Endothelial cell of umbilical vein (primary cell): ENCODE data around the gene RNF40. TPM values are rescaled to one million over a fixed set of nuclear protein-coding genes. Genes with fewer than 3 reads are reported as not detected.

ENCODE experiments used
- BruUV-seq: library from RNA; stranded (reverse); fragments of 400-500 nt; replicated peaks from 2 replicates; lab custom pipeline; 2021; lab: Mats Ljungman, UMichigan
- CTCF ChIA-PET: fragments of 300-600, 350-600 bp; sonication (Branson Sonifier 250); formaldehyde crosslinking; loops from one replicate; lab custom pipeline; 2021; ENCODE audit warnings: antibody characterized with exemption, inconsistent platforms; lab: Charles Lee
- POLR2A ChIA-PET: fragments of 300-600, 350-600 bp; sonication (Branson Sonifier 250); formaldehyde crosslinking; loops from one replicate; lab custom pipeline; 2021; ENCODE audit warnings: antibody characterized with exemption, inconsistent platforms; lab: Charles Lee
- DNase-seq: peaks from one replicate; pipeline ENCODE4 v3.0.0-alpha.2; 2011; ENCODE audit warnings: low read depth, low spot score
- FAIRE-seq: peaks from 2 replicates; lab custom pipeline; 2011; peaks lifted over from hg19 to GRCh38; lab: Jason Lieb, UNC
- H2AFZ ChIP-seq: 2 replicates; pipeline ENCODE4 v1.6.0; 2012; ENCODE audit warnings: low read depth, low read length, control low read depth, inconsistent platforms
- H3K27ac ChIP-seq: 2 replicates; pipeline ENCODE4 v1.5.1; 2011; ENCODE audit warnings: low read depth, mild to moderate bottlenecking, control low read depth, low read length, moderate library complexity; ENCODE audit not compliant: insufficient read depth
- H3K27me3 ChIP-seq, 2 experiments: 2 replicates each; pipeline versions ENCODE4 v1.6.0 to v1.6.1; 2011; ENCODE audit warnings: low read length in 2 of 2, mixed read lengths in 1 of 2; ENCODE audit not compliant: control insufficient read depth in 2 of 2, insufficient read depth in 2 of 2
- H3K36me3 ChIP-seq, 2 experiments: 2 replicates in 1 of 2; 3 replicates in 1 of 2; pipeline ENCODE4 v1.5.1; 2011; ENCODE audit warnings: low read length in 2 of 2, mild to moderate bottlenecking in 1 of 2, moderate library complexity in 1 of 2; ENCODE audit not compliant: control insufficient read depth in 2 of 2, insufficient read depth in 2 of 2; ENCODE audit errors: extremely low read depth in 1 of 2
- H3K4me1 ChIP-seq: 3 replicates; pipeline ENCODE4 v1.5.1; 2011; ENCODE audit warnings: mild to moderate bottlenecking, low read length; ENCODE audit not compliant: control insufficient read depth, insufficient read depth; ENCODE audit errors: extremely low read depth
- H3K4me2 ChIP-seq: 2 replicates; pipeline ENCODE4 v1.6.1; 2011; ENCODE audit warnings: low read length, control low read depth, mixed read lengths; ENCODE audit not compliant: insufficient read depth
- H3K4me3 ChIP-seq, 3 experiments: fragments of 200-600 bp in 1 of 3; sonication (generic), shearing (Covaris generic) in 1 of 3; replicated peaks in 1 of 3; 2 replicates each; pipeline ENCODE4 v1.5.1; 2011 to 2016; ENCODE audit warnings: control low read depth in 3 of 3, low read length in 3 of 3, mild to moderate bottlenecking in 2 of 3, inconsistent platforms in 1 of 3, low read depth in 1 of 3, moderate library complexity in 1 of 3; ENCODE audit not compliant: insufficient read depth in 1 of 3
- H3K79me2 ChIP-seq: 2 replicates; pipeline ENCODE4 v1.6.0; 2012; ENCODE audit warnings: low read length, inconsistent platforms; ENCODE audit not compliant: control insufficient read depth, insufficient read depth
- H3K9ac ChIP-seq: replicated peaks from 2 replicates; pipeline ENCODE3; 2011; ENCODE audit warnings: low read length, control low read depth; ENCODE audit not compliant: insufficient read depth; ENCODE audit errors: extremely low read depth
- H3K9me1 ChIP-seq: replicated peaks from 3 replicates; pipeline ENCODE4 v1.6.0; 2011; ENCODE audit warnings: mild to moderate bottlenecking, low read length; ENCODE audit not compliant: control insufficient read depth, insufficient read depth; ENCODE audit errors: extremely low read depth
- H3K9me3 ChIP-seq: replicated peaks from 2 replicates; pipeline ENCODE4 v1.5.1; 2012; ENCODE audit warnings: low read length, inconsistent platforms; ENCODE audit not compliant: control insufficient read depth, insufficient read depth
- H4K20me1 ChIP-seq: replicated peaks from 2 replicates; pipeline ENCODE3; 2011; ENCODE audit warnings: mild to moderate bottlenecking, low read length; ENCODE audit not compliant: control insufficient read depth, insufficient read depth; ENCODE audit errors: extremely low read depth
- EZH2 ChIP-seq: IDR thresholded peaks from 2 replicates; pipeline ENCODE4 v1.6.1; 2012; ENCODE audit warnings: borderline replicate concordance, low read depth, mild to moderate bottlenecking, moderate library complexity, low read length, inconsistent platforms; ENCODE audit not compliant: severe bottlenecking
- FOS ChIP-seq: IDR thresholded peaks from 2 replicates; pipeline ENCODE4 v1.6.1; 2011; ENCODE audit warnings: mild to moderate bottlenecking, low read length, moderate library complexity, borderline replicate concordance; ENCODE audit not compliant: insufficient read depth
- GATA2 ChIP-seq: IDR thresholded peaks from 2 replicates; pipeline ENCODE4 v1.7.0; 2011; ENCODE audit warnings: low read depth, mild to moderate bottlenecking, moderate library complexity, mixed read lengths, low read length; ENCODE audit not compliant: insufficient read length, insufficient read depth
- JUN ChIP-seq: IDR thresholded peaks from 2 replicates; pipeline ENCODE4 v1.6.1; 2011; ENCODE audit warnings: borderline replicate concordance, low read depth; ENCODE audit not compliant: insufficient read length, insufficient read depth
- MYC ChIP-seq: IDR thresholded peaks from one replicate; pipeline ENCODE4 v1.6.1; 2011; ENCODE audit warnings: mild to moderate bottlenecking, low read depth, low read length
- POLR2A ChIP-seq: IDR thresholded peaks from 2 replicates; pipeline ENCODE4 v1.6.1; 2012; ENCODE audit warnings: low read depth, mild to moderate bottlenecking, control low read depth, low read length
- POLR2AphosphoS5 ChIP-seq: IDR thresholded peaks from 2 replicates; pipeline ENCODE4 v1.6.1; 2012; ENCODE audit warnings: low read depth, mild to moderate bottlenecking, control low read depth, low read length, moderate library complexity; ENCODE audit not compliant: insufficient read depth
- dilution Hi-C: fragments of 300-500 bp; cut with MboI; formaldehyde crosslinking; loops from one replicate; pipeline ENCODE4 v1.15.0; 2019; ENCODE audit warnings: low sequenced_read_pairs; ENCODE audit not compliant: extremely low pct_ligation_motif_present
- intact Hi-C: fragments of 100-400 bp; cut with micrococcal nuclease; formaldehyde crosslinking; loops from one replicate; pipeline ENCODE4 v1.10.0; 2022
- polyA plus RNA-seq, 4 experiments: library from polyadenylated mRNA; depleted of rRNA in 3 of 4; stranded (reverse) in 3 of 4; unstranded in 1 of 4; fragments of >200 nt; gene quantifications; 2 replicates each; pipeline versions ENCODE4 v1.2.1 to v1.2.3, GENCODE V29; 2011 to 2012; ENCODE audit warnings: missing spikeins in 1 of 4
- total RNA-seq: library from RNA; stranded (reverse); gene quantifications from 2 replicates; pipeline ENCODE4 v1.2.3, GENCODE V29; 2021
- TF ChIP-seq, protein P1 (sequence below): IDR thresholded peaks from 2 replicates; pipeline ENCODE4 v1.6.1; 2011; ENCODE audit not compliant: insufficient read depth, insufficient read length
- TF ChIP-seq, protein P2 (sequence below), 2 donors: IDR thresholded peaks; 1 replicate in 1 of 2; 2 replicates in 1 of 2; pipeline ENCODE4 v1.5.1; 2011; ENCODE audit warnings: low read length in 2 of 2, mild to moderate bottlenecking in 2 of 2, moderate library complexity in 2 of 2, control low read depth in 1 of 2, inconsistent platforms in 1 of 2, low read depth in 1 of 2; ENCODE audit not compliant: insufficient read depth in 1 of 2; ENCODE audit errors: extremely low read depth in 1 of 2

Gene RNF40
- total and polyA plus RNA-seq, 2 donors (not counting 3 experiments of a cell fraction or from before 2014, with no cell fraction given) = 60.5 to 102 TPM

DNA sequence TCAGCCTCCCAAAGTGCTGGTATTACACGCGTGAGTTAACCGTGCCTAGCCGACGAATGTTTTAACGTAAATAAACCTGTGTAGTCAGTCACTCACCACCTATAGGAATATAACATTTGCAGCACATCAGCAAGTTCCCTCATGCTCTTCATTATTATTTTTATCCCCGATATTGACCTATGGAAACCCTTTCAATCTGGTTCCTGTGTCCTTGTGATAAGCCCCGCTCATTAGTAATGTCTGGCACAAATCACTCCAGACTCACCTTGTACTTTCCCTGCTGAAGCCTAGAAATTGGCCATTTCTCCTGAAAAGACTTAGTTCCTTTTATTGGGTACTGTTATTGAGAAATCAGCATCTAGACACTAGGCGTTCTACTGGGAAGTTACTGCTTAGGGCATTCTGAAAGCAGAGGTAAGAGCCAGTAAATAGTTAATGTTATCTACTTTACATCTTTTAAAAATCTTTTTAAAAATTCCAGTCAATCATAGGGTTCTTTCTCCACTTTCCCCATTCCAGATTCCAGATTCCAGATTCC lies 15.4 kb upstream of the RNF40 start:
- CTCF ChIA-PET = interaction anchor here (1.2 kb wide), 1 partner anchor 13 kb away, joined by 4 read pairs; no protein-coding TSS in a partner anchor
- Histone ChIP-seq H3K9me3 (no peaks in the 10 kb centered on the region), H3K4me3 (no peak overlapping the region), H3K36me3 (peaks cover 4 to 10% of the 10 kb centered on the region in 2 experiments), H3K4me2 (no peak overlapping the region), H3K9ac (no peak overlapping the region), H3K4me1 (peaks cover 10% of the 10 kb centered on the region), H3K79me2 (peaks cover 17% of the 10 kb centered on the region), H3K9me1 (no peaks in the 10 kb centered on the region), H4K20me1 (no peaks in the 10 kb centered on the region), H3K27me3 (no peaks in the 10 kb centered on the region), H2AFZ (no peak overlapping the region), H3K27ac (no peak overlapping the region)
- POLR2A ChIA-PET = no interaction called here
- dilution Hi-C loops = no loop called here
- intact Hi-C loops = loop anchor here (5.0 kb wide), 1 partner anchor 49 kb away; the partner anchor contains the start of gene SRCAP
- BruUV-seq = no TSS peak
- DNase-seq (peak; percentile 21), FAIRE-seq (no peak)
- TF ChIP-seq, protein P1, sequence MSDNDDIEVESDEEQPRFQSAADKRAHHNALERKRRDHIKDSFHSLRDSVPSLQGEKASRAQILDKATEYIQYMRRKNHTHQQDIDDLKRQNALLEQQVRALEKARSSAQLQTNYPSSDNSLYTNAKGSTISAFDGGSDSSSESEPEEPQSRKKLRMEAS = no peak
- TF ChIP-seq POLR2A (no peak), FOS (no peak), JUN (no peak), GATA2 (no peak), EZH2 (no peak), MYC (no peak), POLR2AphosphoS5 (no peak)
- TF ChIP-seq, protein P2, sequence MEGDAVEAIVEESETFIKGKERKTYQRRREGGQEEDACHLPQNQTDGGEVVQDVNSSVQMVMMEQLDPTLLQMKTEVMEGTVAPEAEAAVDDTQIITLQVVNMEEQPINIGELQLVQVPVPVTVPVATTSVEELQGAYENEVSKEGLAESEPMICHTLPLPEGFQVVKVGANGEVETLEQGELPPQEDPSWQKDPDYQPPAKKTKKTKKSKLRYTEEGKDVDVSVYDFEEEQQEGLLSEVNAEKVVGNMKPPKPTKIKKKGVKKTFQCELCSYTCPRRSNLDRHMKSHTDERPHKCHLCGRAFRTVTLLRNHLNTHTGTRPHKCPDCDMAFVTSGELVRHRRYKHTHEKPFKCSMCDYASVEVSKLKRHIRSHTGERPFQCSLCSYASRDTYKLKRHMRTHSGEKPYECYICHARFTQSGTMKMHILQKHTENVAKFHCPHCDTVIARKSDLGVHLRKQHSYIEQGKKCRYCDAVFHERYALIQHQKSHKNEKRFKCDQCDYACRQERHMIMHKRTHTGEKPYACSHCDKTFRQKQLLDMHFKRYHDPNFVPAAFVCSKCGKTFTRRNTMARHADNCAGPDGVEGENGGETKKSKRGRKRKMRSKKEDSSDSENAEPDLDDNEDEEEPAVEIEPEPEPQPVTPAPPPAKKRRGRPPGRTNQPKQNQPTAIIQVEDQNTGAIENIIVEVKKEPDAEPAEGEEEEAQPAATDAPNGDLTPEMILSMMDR (IDR thresholded peaks at IDR 0.05; ENCODE audit: extremely low read depth in 1 of 2, insufficient read depth in 1 of 2, low read depth in 1 of 2, low read length in 2 of 2) = no peak
